K562 (cell line): ENCODE results near the gene LMBR1. TPM values are rescaled to one million over a fixed set of nuclear protein-coding genes. Genes with fewer than 3 reads are reported as not detected.

ENCODE experiments used
- ASH1L ChIP-seq: fragments of 450-650 bp; IDR thresholded peaks from 2 replicates; pipeline ENCODE4 v1.6.1; 2018; ENCODE audit warnings: borderline replicate concordance, mild to moderate bottlenecking, low read depth; ENCODE audit not compliant: partially characterized antibody
- BMI1 ChIP-seq: fragments of 150-350 bp; IDR thresholded peaks from 2 replicates; pipeline ENCODE4 v1.6.1; 2014; ENCODE audit warnings: low read length
- BRD9 ChIP-seq: fragments of 450-650 bp; IDR thresholded peaks from 2 replicates; pipeline ENCODE4 v1.6.1; 2018; ENCODE audit warnings: low read depth; ENCODE audit not compliant: partially characterized antibody
- CBX5 ChIP-seq: IDR thresholded peaks from 2 replicates; pipeline ENCODE4 v1.6.1; 2014; ENCODE audit warnings: low read depth, borderline replicate concordance
- CC2D1A ChIP-seq: fragments of 450-650 bp; IDR thresholded peaks from 2 replicates; pipeline ENCODE4 v1.6.1; 2017; ENCODE audit warnings: mild to moderate bottlenecking
- DDX20 ChIP-seq: fragments of 450-650 bp; IDR thresholded peaks from 2 replicates; pipeline ENCODE4 v1.6.1; 2016; ENCODE audit warnings: missing genetic modification characterization, low read depth, mild to moderate bottlenecking, missing compliant biosample characterization, moderate library complexity
- ELF1 ChIP-seq: fragments of 200-800 bp; sonication (Bioruptor generic); IDR thresholded peaks from 2 replicates; pipeline ENCODE4 v1.6.1; 2016; ENCODE audit warnings: missing genetic modification characterization, missing compliant biosample characterization
- ERF ChIP-seq: fragments of 450-650 bp; formaldehyde crosslinking; IDR thresholded peaks from 2 replicates; pipeline ENCODE4 v1.4.0; 2020; ENCODE audit warnings: mild to moderate bottlenecking, mixed read lengths
- ETV1 ChIP-seq: fragments of 450-650 bp; conservative IDR thresholded peaks from 2 replicates; pipeline ENCODE4 v1.6.1; 2016; ENCODE audit warnings: missing genetic modification characterization, control low read depth, low read depth, missing compliant biosample characterization
- GATAD2B ChIP-seq: fragments of 450-650 bp; IDR thresholded peaks from 2 replicates; pipeline ENCODE4 v1.6.1; 2017; ENCODE audit warnings: mild to moderate bottlenecking, borderline replicate concordance
- HCFC1 ChIP-seq: IDR thresholded peaks from 2 replicates; pipeline ENCODE4 v1.6.1; 2012; ENCODE audit warnings: low read depth, low read length, improper control_type of control experiment
- HDAC8 ChIP-seq: fragments of 450-650 bp; IDR thresholded peaks from 2 replicates; pipeline ENCODE4 v1.6.1; 2016; ENCODE audit warnings: mild to moderate bottlenecking, missing genetic modification characterization, moderate library complexity, missing compliant biosample characterization
- HMG20B ChIP-seq: fragments of 250-450 bp; sonication (Bioruptor Pico); IDR thresholded peaks from 2 replicates; pipeline ENCODE4 v1.5.0; 2021; ENCODE audit warnings: mild to moderate bottlenecking
- KLF1 ChIP-seq: fragments of 450-650 bp; IDR thresholded peaks from 2 replicates; pipeline ENCODE4 v1.6.1; 2016; ENCODE audit warnings: missing genetic modification characterization, missing compliant biosample characterization
- MXI1 ChIP-seq: IDR thresholded peaks from 2 replicates; pipeline ENCODE4 v1.6.1; 2011; ENCODE audit warnings: low read depth, mild to moderate bottlenecking, improper control_type of control experiment, low read length
- NCOA6 ChIP-seq: fragments of 450-650 bp; IDR thresholded peaks from 2 replicates; pipeline ENCODE4 v1.6.1; 2017; ENCODE audit warnings: mild to moderate bottlenecking
- NFATC3 ChIP-seq: fragments of 450-650 bp; IDR thresholded peaks from 2 replicates; pipeline ENCODE4 v1.6.1; 2017; ENCODE audit warnings: mild to moderate bottlenecking
- NFE2 ChIP-seq: IDR thresholded peaks from 2 replicates; pipeline ENCODE4 v1.6.1; 2014; ENCODE audit warnings: antibody characterized with exemption, low read depth
- NR1H2 ChIP-seq: sonication (generic); formaldehyde crosslinking; IDR thresholded peaks from 2 replicates; pipeline ENCODE4 v1.4.0; 2020; ENCODE audit warnings: mild to moderate bottlenecking, missing genetic modification reagents
- POLR2A ChIP-seq: fragments of 450-650 bp; conservative IDR thresholded peaks from 2 replicates; pipeline ENCODE4 v1.6.1; 2016
- RBBP5 ChIP-seq: fragments of 200-600 bp; sonication (generic); IDR thresholded peaks from 2 replicates; pipeline ENCODE4 v1.6.1; 2012; ENCODE audit warnings: borderline replicate concordance, mild to moderate bottlenecking, low read length, control low read depth, inconsistent platforms; ENCODE audit not compliant: insufficient read depth, poor library complexity, severe bottlenecking
- RBM25 ChIP-seq: fragments of 200-400 bp; formaldehyde crosslinking; IDR thresholded peaks from 2 replicates; pipeline ENCODE4 v1.6.1; 2018; ENCODE audit warnings: low read length, low read depth, moderate library complexity; ENCODE audit not compliant: severe bottlenecking
- SUPT5H ChIP-seq: fragments of 450-650 bp; IDR thresholded peaks from 2 replicates; pipeline ENCODE4 v1.6.1; 2016
- THRA ChIP-seq: fragments of 450-650 bp; IDR thresholded peaks from 2 replicates; pipeline ENCODE4 v1.6.1; 2017; ENCODE audit warnings: mild to moderate bottlenecking, moderate library complexity
- ZBTB2 ChIP-seq: fragments of 450-650 bp; IDR thresholded peaks from 2 replicates; pipeline ENCODE4 v1.6.1; 2016; ENCODE audit warnings: antibody characterized with exemption
- ZBTB9 ChIP-seq: fragments of 450-650 bp; formaldehyde crosslinking; IDR thresholded peaks from 2 replicates; pipeline ENCODE4 v1.4.0; 2020; ENCODE audit warnings: mild to moderate bottlenecking, moderate library complexity
- ZFP36 ChIP-seq: fragments of 150-350 bp; IDR thresholded peaks from 2 replicates; pipeline ENCODE4 v1.6.1; 2018; ENCODE audit warnings: low read length, low read depth; ENCODE audit not compliant: partially characterized antibody
- ZNF212 ChIP-seq: fragments of 450-650 bp; formaldehyde crosslinking; IDR thresholded peaks from 2 replicates; pipeline ENCODE4 v1.4.0; 2020; ENCODE audit warnings: mild to moderate bottlenecking
- ZNF77 ChIP-seq: fragments of 250-450 bp; sonication (Bioruptor Pico); IDR thresholded peaks from 2 replicates; pipeline ENCODE4 v1.5.0; 2020
- polyA plus RNA-seq, 8 experiments: library from polyadenylated mRNA; depleted of rRNA in 4 of 8; stranded (reverse) in 5 of 8; unstranded in 3 of 8; fragments of >200 nt; fragmentation: Nextera tagmentation in 2 of 8; fragmentation: Illumina TruSeq in 1 of 8; extraction: Ambion mirVana in 2 of 8; extraction: Trizol in 1 of 8; gene quantifications; 2 replicates each; pipeline versions ENCODE4 v1.2.1 to v1.2.3, GENCODE V29; 2011 to 2014; ENCODE audit warnings: inconsistent platforms in 1 of 8, missing spikeins in 1 of 8
- total RNA-seq, 7 experiments: library from RNA; depleted of rRNA in 6 of 7; stranded (reverse); fragments of >200 nt in 6 of 7; fragmentation: Illumina TruSeq in 2 of 7; extraction: Trizol in 2 of 7; gene quantifications; 2 replicates each; pipeline versions ENCODE4 v1.2.1 to v1.2.3, GENCODE V29; 2011 to 2021; ENCODE audit warnings: low replicate concordance in 1 of 7

LMBR1 gene
- total and polyA plus RNA-seq, 9 of the 15 experiments (the other 6 are each of a cell fraction or from before 2014, with no cell fraction given) = 7.7 to 90.0 (median 59.9) TPM

- TF ChIP-seq HDAC8 (tag) = peak; percentile 82; the same call in 1 of the 2 replicates
- peak; percentile 90 for TF ChIP-seq POLR2A
- TF ChIP-seq RBM25 = peak; percentile 47
- peak; percentile 54; the same call in 1 of the 2 replicates for TF ChIP-seq KLF1 (tag)
- TF ChIP-seq CBX5 = no peak
- peak; percentile 96 for TF ChIP-seq MXI1
- peak; percentile 98 for TF ChIP-seq BMI1
- no peak for TF ChIP-seq THRA
- 0 out of 2 replicates have a peak, but pooled peaks have one; percentile 67 for TF ChIP-seq ZNF77 (CRISPR knock-in tag)
- TF ChIP-seq SUPT5H = peak; percentile 90
- TF ChIP-seq ZBTB2 = peak; percentile 99
- peak; percentile 37 for TF ChIP-seq HCFC1
- peak; percentile 98 for TF ChIP-seq NCOA6
- peak; percentile 71; the same call in 1 of the 2 replicates for TF ChIP-seq ZNF212 (CRISPR knock-in tag)
- no peak for TF ChIP-seq BRD9
- TF ChIP-seq NFE2 = peak; percentile 40; the same call in 1 of the 2 replicates
- TF ChIP-seq ASH1L = no peak
- TF ChIP-seq ELF1 (tag) = no peak; the same call in 1 of the 2 replicates
- TF ChIP-seq GATAD2B = no peak
- no peak for TF ChIP-seq DDX20 (tag)
- TF ChIP-seq ZBTB9 (CRISPR knock-in tag) = 0 out of 2 replicates have a peak, but pooled peaks have one; percentile 45
- no peak for TF ChIP-seq NFATC3
- no peak; the same call in 1 of the 2 replicates for TF ChIP-seq NR1H2 (CRISPR knock-in tag)
- no peak for TF ChIP-seq ZFP36
- TF ChIP-seq ERF (CRISPR knock-in tag) = peak; percentile 96
- no peak for TF ChIP-seq HMG20B (CRISPR knock-in tag)
- no peak for TF ChIP-seq CC2D1A
- peak; percentile 81 for TF ChIP-seq ETV1 (tag)
- peak; percentile 93 for TF ChIP-seq RBBP5
These were observed 252.6 kb downstream of the LMBR1 start, which contains the start of gene RNF32 (continued) for GRCh38 chr7:156640257-156640948.
